NCI-H128 (cell line): Measurements from ENCODE around the gene NHS.
A peak's percentile ranks its signal among the peaks of the same experiment; 100 is the strongest.

Experiments used
- DNase-seq: peaks from one replicate; lab custom pipeline; 2025; ENCODE audit not compliant: unreplicated experiment; lab: John Stamatoyannopoulos, UW

NHS gene

GRCh38 chrX:17713288-17713687 is 338.3 kb downstream of the NHS start:
- DNase-seq = no peak

GRCh38 chrX:17718649-17719165 is 343.7 kb downstream of the NHS start:
- DNase-seq = no peak

- no peak for DNase-seq
Measured at GRCh38 chrX:17719711-17720110, 344.7 kb downstream of the NHS start.

GRCh38 chrX:17721715-17722114 is 346.7 kb downstream of the NHS start:
- no peak for DNase-seq

GRCh38 chrX:17725181-17725580 is 350.2 kb downstream of the NHS start:
- no peak for DNase-seq

GRCh38 chrX:17732138-17732783 is 357.3 kb downstream of the NHS start:
- DNase-seq = no peak

- no peak for DNase-seq
Measured at GRCh38 chrX:17735406-17735805, 360.4 kb downstream of the NHS start.

- no peak for DNase-seq
Measured at GRCh38 chrX:17736478-17736855, 361.5 kb downstream of the NHS start.

GRCh38 chrX:17736856-17737709 is 362.1 kb downstream of the NHS start, which contains the start of gene SCML1:
SCML1 (plus strand) TSS chrX:17737493; CDS start chrX:17744187, 6,694 bp downstream.
- peak; percentile 93 for DNase-seq

- no peak for DNase-seq
Measured at GRCh38 chrX:17737710-17737985, 362.6 kb downstream of the NHS start.

- DNase-seq = no peak
Measured at GRCh38 chrX:17737986-17738713, 363.1 kb downstream of the NHS start.

GRCh38 chrX:17738737-17739535 is 363.9 kb downstream of the NHS start:
- DNase-seq = no peak

GRCh38 chrX:17740137-17741122 is 365.4 kb downstream of the NHS start:
- no peak for DNase-seq

- no peak for DNase-seq
Measured at GRCh38 chrX:17741123-17741511, 366.1 kb downstream of the NHS start.

GRCh38 chrX:17743913-17744312 is 368.9 kb downstream of the NHS start:
- DNase-seq = no peak

GRCh38 chrX:17744896-17745523 is 370.0 kb downstream of the NHS start:
- DNase-seq = no peak

- DNase-seq = no peak
Measured at GRCh38 chrX:17747692-17748091, 372.7 kb downstream of the NHS start.

GRCh38 chrX:17748684-17749083 is 373.7 kb downstream of the NHS start:
- DNase-seq = no peak

- DNase-seq = no peak
Measured at GRCh38 chrX:17750436-17750835, 375.4 kb downstream of the NHS start.
